ENCODE data around the gene MSGN1.

DNA sequence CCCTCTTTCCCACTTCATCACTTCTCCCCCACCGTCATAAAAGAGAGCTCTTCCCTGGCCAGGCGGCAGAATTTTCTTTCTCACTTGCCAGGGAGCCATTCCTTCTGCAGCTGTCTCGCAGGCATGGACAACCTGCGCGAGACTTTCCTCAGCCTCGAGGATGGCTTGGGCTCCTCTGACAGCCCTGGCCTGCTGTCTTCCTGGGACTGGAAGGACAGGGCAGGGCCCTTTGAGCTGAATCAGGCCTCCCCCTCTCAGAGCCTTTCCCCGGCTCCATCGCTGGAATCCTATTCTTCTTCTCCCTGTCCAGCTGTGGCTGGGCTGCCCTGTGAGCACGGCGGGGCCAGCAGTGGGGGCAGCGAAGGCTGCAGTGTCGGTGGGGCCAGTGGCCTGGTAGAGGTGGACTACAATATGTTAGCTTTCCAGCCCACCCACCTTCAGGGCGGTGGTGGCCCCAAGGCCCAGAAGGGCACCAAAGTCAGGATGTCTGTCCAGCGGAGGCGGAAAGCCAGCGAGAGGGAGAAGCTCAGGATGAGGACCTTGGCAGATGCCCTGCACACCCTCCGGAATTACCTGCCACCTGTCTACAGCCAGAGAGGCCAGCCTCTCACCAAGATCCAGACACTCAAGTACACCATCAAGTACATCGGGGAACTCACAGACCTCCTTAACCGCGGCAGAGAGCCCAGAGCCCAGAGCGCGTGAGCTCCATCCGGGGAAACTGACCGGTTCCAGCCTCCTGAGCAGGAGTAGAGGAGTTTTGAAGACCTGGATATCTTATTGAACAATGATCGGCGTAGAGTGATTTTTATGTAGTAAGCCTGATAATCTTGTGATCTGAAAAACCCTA is at the start of gene MSGN1:
- TF ChIP-seq, protein P1, sequence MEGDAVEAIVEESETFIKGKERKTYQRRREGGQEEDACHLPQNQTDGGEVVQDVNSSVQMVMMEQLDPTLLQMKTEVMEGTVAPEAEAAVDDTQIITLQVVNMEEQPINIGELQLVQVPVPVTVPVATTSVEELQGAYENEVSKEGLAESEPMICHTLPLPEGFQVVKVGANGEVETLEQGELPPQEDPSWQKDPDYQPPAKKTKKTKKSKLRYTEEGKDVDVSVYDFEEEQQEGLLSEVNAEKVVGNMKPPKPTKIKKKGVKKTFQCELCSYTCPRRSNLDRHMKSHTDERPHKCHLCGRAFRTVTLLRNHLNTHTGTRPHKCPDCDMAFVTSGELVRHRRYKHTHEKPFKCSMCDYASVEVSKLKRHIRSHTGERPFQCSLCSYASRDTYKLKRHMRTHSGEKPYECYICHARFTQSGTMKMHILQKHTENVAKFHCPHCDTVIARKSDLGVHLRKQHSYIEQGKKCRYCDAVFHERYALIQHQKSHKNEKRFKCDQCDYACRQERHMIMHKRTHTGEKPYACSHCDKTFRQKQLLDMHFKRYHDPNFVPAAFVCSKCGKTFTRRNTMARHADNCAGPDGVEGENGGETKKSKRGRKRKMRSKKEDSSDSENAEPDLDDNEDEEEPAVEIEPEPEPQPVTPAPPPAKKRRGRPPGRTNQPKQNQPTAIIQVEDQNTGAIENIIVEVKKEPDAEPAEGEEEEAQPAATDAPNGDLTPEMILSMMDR (IDR thresholded peaks at IDR 0.05) = no peak
- TF ChIP-seq POLR2A (IDR thresholded peaks at IDR 0.05) = no peak

All from testis (tissue), 2 donors.